A549 (cell line): Measurements from ENCODE around the gene OR9G4.

ENCODE experiments used
- BHLHE40 ChIP-seq: IDR thresholded peaks from 2 replicates; pipeline ENCODE4 v1.6.1; 2012; ENCODE audit warnings: low read depth, low read length, inconsistent platforms
- CBX2 ChIP-seq: fragments of 200-600 bp; sonication (generic); IDR thresholded peaks from 2 replicates; pipeline ENCODE4 v1.6.1; 2016; ENCODE audit warnings: low read depth, mild to moderate bottlenecking, borderline replicate concordance
- CHD4 ChIP-seq: fragments of 200-600 bp; sonication (generic); IDR thresholded peaks from 2 replicates; pipeline ENCODE4 v1.6.1; 2016; ENCODE audit warnings: antibody characterized with exemption, mild to moderate bottlenecking, borderline replicate concordance
- CTCF ChIP-seq: fragments of >200 bp; sonication (Bioruptor Twin); formaldehyde crosslinking; IDR thresholded peaks from 3 replicates; pipeline ENCODE4 v1.5.1; 2016
- HOXB13 ChIP-seq: fragments of 250-450 bp; sonication (Bioruptor Pico); IDR thresholded peaks from 2 replicates; pipeline ENCODE4 v1.5.0; 2020; ENCODE audit warnings: low read depth, mild to moderate bottlenecking, moderate library complexity
- JUNB ChIP-seq: fragments of >200 bp; sonication (Bioruptor Twin); formaldehyde crosslinking; IDR thresholded peaks from 2 replicates; pipeline ENCODE4 v1.6.1; 2016
- MYC ChIP-seq: IDR thresholded peaks from 2 replicates; pipeline ENCODE4 v1.6.1; 2012; ENCODE audit warnings: mild to moderate bottlenecking, inconsistent platforms, low read length, improper control_type of control experiment, borderline replicate concordance
- POLR2A ChIP-seq: IDR thresholded peaks from 2 replicates; pipeline ENCODE4 v1.6.1; 2012; ENCODE audit warnings: mild to moderate bottlenecking, low read length
- RNF2 ChIP-seq: fragments of 200-600 bp; sonication (generic); IDR thresholded peaks from 2 replicates; pipeline ENCODE4 v1.6.1; 2016; ENCODE audit warnings: low read depth, mild to moderate bottlenecking, antibody characterized with exemption, moderate library complexity, borderline replicate concordance
- SMC3 ChIP-seq: fragments of >200 bp; sonication (Bioruptor Twin); formaldehyde crosslinking; IDR thresholded peaks from 3 replicates; pipeline ENCODE4 v1.6.1; 2018; ENCODE audit warnings: inconsistent platforms
- TP53 ChIP-seq: fragments of 250-450 bp; sonication (Bioruptor Pico); IDR thresholded peaks from 2 replicates; pipeline ENCODE4 v1.5.0; 2021; ENCODE audit warnings: mild to moderate bottlenecking, moderate library complexity
- ZFP36 ChIP-seq: fragments of 450-650 bp; IDR thresholded peaks from 2 replicates; pipeline ENCODE4 v1.6.1; 2014; ENCODE audit warnings: borderline replicate concordance; ENCODE audit not compliant: partially characterized antibody
- TF ChIP-seq, protein P1 (sequence below): fragments of 250-450 bp; sonication (Bioruptor Pico); IDR thresholded peaks from 2 replicates; pipeline ENCODE4 v1.5.0; 2021; ENCODE audit warnings: mild to moderate bottlenecking, moderate library complexity, borderline replicate concordance
- TF ChIP-seq, protein P2 (sequence below): IDR thresholded peaks from 2 replicates; pipeline ENCODE4 v1.6.1; 2012

- no peak for TF ChIP-seq CTCF
- TF ChIP-seq BHLHE40: no peak
- no peak for TF ChIP-seq MYC
- no peak for TF ChIP-seq JUNB
- no peak for TF ChIP-seq TP53 (CRISPR knock-in tag)
- no peak for TF ChIP-seq HOXB13 (CRISPR knock-in tag)
- TF ChIP-seq RNF2: no peak
- no peak for TF ChIP-seq CHD4
- TF ChIP-seq, protein P1, sequence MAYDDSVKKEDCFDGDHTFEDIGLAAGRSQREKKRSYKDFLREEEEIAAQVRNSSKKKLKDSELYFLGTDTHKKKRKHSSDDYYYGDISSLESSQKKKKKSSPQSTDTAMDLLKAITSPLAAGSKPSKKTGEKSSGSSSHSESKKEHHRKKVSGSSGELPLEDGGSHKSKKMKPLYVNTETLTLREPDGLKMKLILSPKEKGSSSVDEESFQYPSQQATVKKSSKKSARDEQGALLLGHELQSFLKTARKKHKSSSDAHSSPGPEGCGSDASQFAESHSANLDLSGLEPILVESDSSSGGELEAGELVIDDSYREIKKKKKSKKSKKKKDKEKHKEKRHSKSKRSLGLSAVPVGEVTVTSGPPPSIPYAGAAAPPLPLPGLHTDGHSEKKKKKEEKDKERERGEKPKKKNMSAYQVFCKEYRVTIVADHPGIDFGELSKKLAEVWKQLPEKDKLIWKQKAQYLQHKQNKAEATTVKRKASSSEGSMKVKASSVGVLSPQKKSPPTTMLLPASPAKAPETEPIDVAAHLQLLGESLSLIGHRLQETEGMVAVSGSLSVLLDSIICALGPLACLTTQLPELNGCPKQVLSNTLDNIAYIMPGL: no peak
- TF ChIP-seq, protein P2, sequence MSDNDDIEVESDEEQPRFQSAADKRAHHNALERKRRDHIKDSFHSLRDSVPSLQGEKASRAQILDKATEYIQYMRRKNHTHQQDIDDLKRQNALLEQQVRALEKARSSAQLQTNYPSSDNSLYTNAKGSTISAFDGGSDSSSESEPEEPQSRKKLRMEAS: no peak
- no peak for TF ChIP-seq CBX2
- TF ChIP-seq POLR2A: no peak
- TF ChIP-seq ZFP36: no peak
- no peak for TF ChIP-seq SMC3
Observed at GRCh38 chr11:56714206-56714605, 34.3 kb downstream of the OR9G4 start.
